Fibroblast of villous mesenchyme (primary cell): ENCODE data around the gene CCDC50. TPM values are rescaled to one million over a fixed set of nuclear protein-coding genes. Genes with fewer than 3 reads are reported as not detected.

Experiments used
- DNase-seq: peaks from one replicate; pipeline ENCODE4 v3.0.0-alpha.2; 2010; ENCODE audit warnings: low read depth
- H3K4me3 ChIP-seq: 2 replicates; pipeline ENCODE4 v1.5.1; 2011; ENCODE audit warnings: low read depth, mild to moderate bottlenecking, low read length
- total RNA-seq: library from RNA; depleted of rRNA; stranded (reverse); fragments of >200 nt; gene quantifications from 2 replicates; pipeline ENCODE4 v1.2.3, GENCODE V29; 2012
- TF ChIP-seq, protein P1 (sequence below): IDR thresholded peaks from 2 replicates; pipeline ENCODE4 v1.5.1; 2012; ENCODE audit warnings: low read depth, mild to moderate bottlenecking, low read length; ENCODE audit not compliant: insufficient read depth

The CCDC50 gene
- total RNA-seq, 1 donor = 102 TPM

DNA sequence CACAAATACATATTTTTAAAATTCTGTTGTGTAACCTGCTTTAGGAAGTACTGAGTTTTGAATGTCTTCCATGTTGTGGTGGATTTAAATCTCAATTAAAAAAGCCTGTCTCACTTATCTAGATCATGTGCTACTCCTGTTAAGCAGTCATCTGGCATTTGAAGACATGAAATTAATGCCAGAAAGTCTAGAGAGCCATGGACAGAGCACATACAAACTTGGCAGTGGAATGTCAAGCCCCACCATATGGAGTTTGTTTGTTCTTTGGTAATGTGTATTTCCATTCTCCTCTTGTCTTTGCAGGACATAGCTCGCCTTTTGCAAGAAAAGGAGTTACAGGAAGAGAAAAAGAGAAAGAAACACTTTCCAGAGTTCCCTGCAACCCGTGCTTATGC lies 40.4 kb downstream of the CCDC50 start:
- TF ChIP-seq, protein P1, sequence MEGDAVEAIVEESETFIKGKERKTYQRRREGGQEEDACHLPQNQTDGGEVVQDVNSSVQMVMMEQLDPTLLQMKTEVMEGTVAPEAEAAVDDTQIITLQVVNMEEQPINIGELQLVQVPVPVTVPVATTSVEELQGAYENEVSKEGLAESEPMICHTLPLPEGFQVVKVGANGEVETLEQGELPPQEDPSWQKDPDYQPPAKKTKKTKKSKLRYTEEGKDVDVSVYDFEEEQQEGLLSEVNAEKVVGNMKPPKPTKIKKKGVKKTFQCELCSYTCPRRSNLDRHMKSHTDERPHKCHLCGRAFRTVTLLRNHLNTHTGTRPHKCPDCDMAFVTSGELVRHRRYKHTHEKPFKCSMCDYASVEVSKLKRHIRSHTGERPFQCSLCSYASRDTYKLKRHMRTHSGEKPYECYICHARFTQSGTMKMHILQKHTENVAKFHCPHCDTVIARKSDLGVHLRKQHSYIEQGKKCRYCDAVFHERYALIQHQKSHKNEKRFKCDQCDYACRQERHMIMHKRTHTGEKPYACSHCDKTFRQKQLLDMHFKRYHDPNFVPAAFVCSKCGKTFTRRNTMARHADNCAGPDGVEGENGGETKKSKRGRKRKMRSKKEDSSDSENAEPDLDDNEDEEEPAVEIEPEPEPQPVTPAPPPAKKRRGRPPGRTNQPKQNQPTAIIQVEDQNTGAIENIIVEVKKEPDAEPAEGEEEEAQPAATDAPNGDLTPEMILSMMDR = no peak
- peak; percentile 80 for DNase-seq
- H3K4me3 ChIP-seq = no peak overlapping the region

DNA sequence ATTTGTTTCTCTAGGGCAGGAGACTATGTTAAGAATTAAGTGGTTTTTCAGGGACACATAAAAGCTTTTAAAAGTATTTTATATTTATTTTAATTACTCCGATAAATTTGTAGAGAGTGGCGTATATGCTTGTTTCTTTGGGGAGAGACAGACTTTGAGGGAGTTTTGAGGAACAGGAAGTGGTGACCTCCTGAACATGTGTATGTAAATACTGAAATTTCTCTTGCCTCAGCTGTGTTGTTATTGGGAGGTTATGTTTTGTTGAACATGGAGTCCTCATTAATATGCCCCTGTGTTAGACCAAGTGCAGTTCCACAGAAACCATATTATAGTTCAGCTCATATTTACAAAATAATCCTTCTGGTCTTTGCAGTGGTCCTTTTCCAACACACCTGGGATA lies 42.9 kb downstream of the CCDC50 start:
- H3K4me3 ChIP-seq = no peak overlapping the region
- TF ChIP-seq, protein P1 = no peak
- no peak for DNase-seq

DNA sequence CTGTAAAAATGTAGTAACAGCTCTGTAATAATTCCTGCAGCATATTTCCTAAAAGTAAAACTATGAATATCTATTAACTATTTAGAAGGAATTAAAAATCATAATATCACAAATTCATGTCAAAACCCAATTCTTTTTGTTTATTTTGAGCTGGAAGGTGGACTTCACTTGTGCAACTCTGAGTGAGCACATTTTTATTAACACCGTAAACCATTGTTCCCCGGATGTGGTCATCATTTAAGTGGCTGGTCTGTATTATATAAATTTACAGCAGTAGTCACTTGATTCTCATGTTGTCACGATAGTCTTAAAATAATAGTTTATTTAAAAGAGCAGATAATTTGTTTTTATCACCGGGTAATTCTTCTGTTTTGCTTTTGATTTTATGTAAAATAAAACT lies 44.1 kb downstream of the CCDC50 start:
- DNase-seq = peak; percentile 55
- TF ChIP-seq, protein P1 = no peak
- H3K4me3 ChIP-seq = no peak overlapping the region

GRCh38 chr3:191376516-191377141 lies 47.4 kb downstream of the CCDC50 start:
- TF ChIP-seq, protein P1 = no peak
- DNase-seq = peak; percentile 89
- no peak overlapping the region for H3K4me3 ChIP-seq

DNA sequence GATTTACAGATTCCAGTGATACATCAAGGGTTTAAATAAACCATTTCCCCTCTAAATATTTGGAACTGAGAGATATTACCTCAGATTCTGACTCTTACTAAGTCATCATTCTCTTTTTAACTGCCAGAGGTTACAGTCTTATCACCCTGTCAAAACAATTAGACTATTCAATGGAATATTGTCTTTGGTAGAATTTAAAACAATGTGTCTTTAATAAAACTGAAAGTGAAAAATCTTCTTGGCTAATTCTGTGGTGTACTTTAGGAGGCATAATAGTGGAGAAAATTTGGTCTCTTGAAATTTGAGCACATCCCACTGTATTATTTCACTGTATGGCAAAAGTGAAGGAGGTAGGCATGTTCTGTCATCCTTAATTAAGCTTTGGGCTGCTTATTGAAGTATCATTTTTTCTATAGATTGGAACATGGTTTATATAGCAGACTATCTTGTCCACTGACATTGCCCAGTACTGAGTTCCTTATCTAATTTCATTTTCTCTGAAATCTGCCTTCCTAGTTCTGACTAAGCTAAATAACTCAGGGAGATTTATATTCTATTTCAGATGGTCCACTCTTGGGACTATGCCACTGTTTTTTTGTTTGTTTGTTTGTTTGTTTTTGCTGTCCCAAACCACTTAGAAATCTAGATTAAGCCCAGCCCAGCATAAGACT lies 49.1 kb downstream of the CCDC50 start:
- TF ChIP-seq, protein P1 = no peak
- H3K4me3 ChIP-seq = no peak overlapping the region
- no peak for DNase-seq

- H3K4me3 ChIP-seq = no peak overlapping the region
- no peak for DNase-seq
- TF ChIP-seq, protein P1 = no peak
These were observed 50.3 kb downstream of the CCDC50 start for GRCh38 chr3:191379446-191379845.

DNA sequence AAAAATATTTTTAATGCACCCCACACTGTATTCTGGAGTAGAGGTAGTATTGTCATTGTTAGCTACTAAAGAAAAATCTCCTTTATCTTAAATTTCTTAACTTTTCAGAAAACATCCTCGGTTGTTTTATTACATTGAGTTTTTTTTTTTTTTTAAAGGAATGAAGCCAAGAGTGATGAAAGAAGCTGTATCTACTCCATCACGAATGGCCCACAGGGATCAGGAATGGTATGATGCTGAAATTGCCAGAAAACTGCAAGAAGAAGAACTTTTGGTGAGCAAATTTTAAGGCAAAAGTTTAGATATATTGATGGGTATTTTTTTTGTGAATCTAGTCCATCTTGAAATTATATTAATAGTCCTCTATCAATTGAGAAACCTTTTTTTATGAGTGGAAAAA lies 50.8 kb downstream of the CCDC50 start:
- TF ChIP-seq, protein P1 = no peak
- no peak overlapping the region for H3K4me3 ChIP-seq
- DNase-seq = no peak
